WTC11 (cell line): Measurements from ENCODE around the gene TLK1. TPM values are rescaled to one million over a fixed set of nuclear protein-coding genes. Genes with fewer than 3 reads are reported as not detected.

Experiments used
- ATAC-seq: fragments of 200-7000 bp; cut with Tn5 transposase; 2 replicates; pipeline ENCODE4 v1.10.0; 2021; ENCODE audit warnings: mild to moderate bottlenecking, moderate library complexity
- CTCF ChIA-PET: fragments of 300-600 bp; sonication (Branson Sonifier 250); formaldehyde crosslinking; loops from one replicate; lab custom pipeline; 2021; ENCODE audit warnings: antibody characterized with exemption; lab: Charles Lee
- POLR2A ChIA-PET: fragments of 350-600 bp; sonication (Branson Sonifier 250); formaldehyde crosslinking; loops from one replicate; lab custom pipeline; 2021; ENCODE audit warnings: antibody characterized with exemption; lab: Charles Lee
- DNase-seq: peaks from one replicate; pipeline ENCODE4 v3.0.0; 2021; ENCODE audit warnings: low spot score
- H3K27ac Mint-ChIP-seq: 2 replicates; pipeline ENCODE4 v1.8.0; 2021; ENCODE audit warnings: mixed read lengths
- H3K27me3 Mint-ChIP-seq: 2 replicates; pipeline ENCODE4 v1.8.0; 2021; ENCODE audit warnings: low read depth, mild to moderate bottlenecking, moderate library complexity, mixed read lengths
- H3K36me3 Mint-ChIP-seq: 2 replicates; pipeline ENCODE4 v1.8.0; 2021; ENCODE audit warnings: mixed read lengths
- H3K4me1 Mint-ChIP-seq: 2 replicates; pipeline ENCODE4 v1.8.0; 2022; ENCODE audit warnings: mixed read lengths
- H3K4me3 Mint-ChIP-seq: 2 replicates; pipeline ENCODE4 v1.8.0; 2021; ENCODE audit warnings: mild to moderate bottlenecking, moderate library complexity, mixed read lengths
- H3K9me3 Mint-ChIP-seq: 2 replicates; pipeline ENCODE4 v1.8.0; 2021; ENCODE audit warnings: mixed read lengths
- E2F5 ChIP-seq: sonication (generic); formaldehyde crosslinking; IDR thresholded peaks from 2 replicates; pipeline ENCODE4 v1.8.1; 2022; ENCODE audit warnings: mild to moderate bottlenecking, moderate library complexity, missing genetic modification reagents
- ESRRA ChIP-seq: sonication (generic); formaldehyde crosslinking; IDR thresholded peaks from 2 replicates; pipeline ENCODE4 v1.8.1; 2022; ENCODE audit warnings: mild to moderate bottlenecking, missing genetic modification reagents, borderline replicate concordance
- FOXJ3 ChIP-seq: sonication (generic); formaldehyde crosslinking; IDR thresholded peaks from 2 replicates; pipeline ENCODE4 v1.9.0; 2021; ENCODE audit warnings: missing genetic modification reagents, mild to moderate bottlenecking, borderline replicate concordance
- GRHL2 ChIP-seq: fragments of 250-450 bp; sonication (Bioruptor Pico); IDR thresholded peaks from 2 replicates; pipeline ENCODE4 v1.8.0; 2022; ENCODE audit warnings: mild to moderate bottlenecking, moderate library complexity; ENCODE audit not compliant: insufficient replicate concordance, severe bottlenecking
- IRF2 ChIP-seq: sonication (generic); formaldehyde crosslinking; IDR thresholded peaks from 2 replicates; pipeline ENCODE4 v1.8.0; 2022; ENCODE audit warnings: low read depth, missing genetic modification reagents, borderline replicate concordance
- NFE2L1 ChIP-seq: sonication (generic); formaldehyde crosslinking; IDR thresholded peaks from 2 replicates; pipeline ENCODE4 v1.8.1; 2023; ENCODE audit warnings: missing genetic modification reagents
- NFYB ChIP-seq: sonication (generic); formaldehyde crosslinking; conservative IDR thresholded peaks from 2 replicates; pipeline ENCODE4 v1.8.0; 2022; ENCODE audit warnings: low read depth, missing genetic modification reagents
- NR2C2 ChIP-seq: sonication (generic); formaldehyde crosslinking; IDR thresholded peaks from 2 replicates; pipeline ENCODE4 v1.8.0; 2022; ENCODE audit warnings: mild to moderate bottlenecking, missing genetic modification reagents
- RORB ChIP-seq: fragments of 250-450 bp; sonication (Bioruptor Pico); IDR thresholded peaks from 2 replicates; pipeline ENCODE4 v1.9.0; 2021; ENCODE audit warnings: mild to moderate bottlenecking
- SP1 ChIP-seq: sonication (generic); formaldehyde crosslinking; conservative IDR thresholded peaks from 2 replicates; pipeline ENCODE4 v1.8.1; 2022; ENCODE audit warnings: missing genetic modification reagents
- TCF7 ChIP-seq: sonication (generic); formaldehyde crosslinking; IDR thresholded peaks from 2 replicates; pipeline ENCODE4 v1.8.0; 2022; ENCODE audit warnings: mild to moderate bottlenecking, low read depth, missing genetic modification reagents, moderate library complexity
- TEAD4 ChIP-seq: sonication (generic); formaldehyde crosslinking; IDR thresholded peaks from 2 replicates; pipeline ENCODE4 v1.8.0; 2022; ENCODE audit warnings: mild to moderate bottlenecking, missing genetic modification reagents
- ZBTB21 ChIP-seq: sonication (generic); formaldehyde crosslinking; IDR thresholded peaks from 2 replicates; pipeline ENCODE4 v1.8.1; 2023; ENCODE audit warnings: mild to moderate bottlenecking, missing genetic modification reagents, borderline replicate concordance
- ZBTB43 ChIP-seq: sonication (generic); formaldehyde crosslinking; IDR thresholded peaks from 2 replicates; pipeline ENCODE4 v1.8.1; 2023; ENCODE audit warnings: mild to moderate bottlenecking, missing genetic modification reagents
- ZNF121 ChIP-seq: sonication (generic); formaldehyde crosslinking; IDR thresholded peaks from 2 replicates; pipeline ENCODE4 v1.8.0; 2023; ENCODE audit warnings: missing genetic modification reagents
- ZNF219 ChIP-seq: sonication (generic); formaldehyde crosslinking; IDR thresholded peaks from 2 replicates; pipeline ENCODE4 v1.8.0; 2023; ENCODE audit warnings: missing genetic modification reagents, mild to moderate bottlenecking, borderline replicate concordance
- ZNF423 ChIP-seq: fragments of 250-450 bp; sonication (Bioruptor Pico); IDR thresholded peaks from 2 replicates; pipeline ENCODE4 v2.1.2; 2022; ENCODE audit warnings: mild to moderate bottlenecking, moderate library complexity
- total RNA-seq: library from RNA; stranded (reverse); gene quantifications from 3 replicates; pipeline ENCODE4 v1.2.3, GENCODE V29; 2021
- TF ChIP-seq, protein P1 (sequence below): sonication (generic); formaldehyde crosslinking; IDR thresholded peaks from 2 replicates; pipeline ENCODE4 v1.8.1; 2023; ENCODE audit warnings: mild to moderate bottlenecking, missing genetic modification reagents, borderline replicate concordance
- TF ChIP-seq, protein P2 (sequence below): sonication (generic); formaldehyde crosslinking; IDR thresholded peaks from 2 replicates; pipeline ENCODE4 v1.8.1; 2023; ENCODE audit warnings: mild to moderate bottlenecking, moderate library complexity, missing genetic modification reagents
- TF ChIP-seq, protein P3 (sequence below): sonication (generic); formaldehyde crosslinking; IDR thresholded peaks from 2 replicates; pipeline ENCODE4 v1.8.1; 2022; ENCODE audit warnings: missing genetic modification reagents, borderline replicate concordance

The TLK1 gene
- total RNA-seq, 1 experiment from 2014 or later, result 91.1 TPM

- no peak overlapping the region for H3K4me3 Mint-ChIP-seq
- H3K36me3 Mint-ChIP-seq, result no peaks in the 10 kb centered on the region
- ATAC-seq (no peak), DNase-seq (no peak)
- no peaks in the 10 kb centered on the region for H3K27me3 Mint-ChIP-seq
- peaks cover 2% of the 10 kb centered on the region; the same call in 1 of the 2 replicates for H3K4me1 Mint-ChIP-seq
- POLR2A ChIA-PET, result no interaction called here
- H3K9me3 Mint-ChIP-seq, result no peaks in the 10 kb centered on the region
- CTCF ChIA-PET, result no interaction called here
- no peak overlapping the region for H3K27ac Mint-ChIP-seq
- TF ChIP-seq, protein P1, sequence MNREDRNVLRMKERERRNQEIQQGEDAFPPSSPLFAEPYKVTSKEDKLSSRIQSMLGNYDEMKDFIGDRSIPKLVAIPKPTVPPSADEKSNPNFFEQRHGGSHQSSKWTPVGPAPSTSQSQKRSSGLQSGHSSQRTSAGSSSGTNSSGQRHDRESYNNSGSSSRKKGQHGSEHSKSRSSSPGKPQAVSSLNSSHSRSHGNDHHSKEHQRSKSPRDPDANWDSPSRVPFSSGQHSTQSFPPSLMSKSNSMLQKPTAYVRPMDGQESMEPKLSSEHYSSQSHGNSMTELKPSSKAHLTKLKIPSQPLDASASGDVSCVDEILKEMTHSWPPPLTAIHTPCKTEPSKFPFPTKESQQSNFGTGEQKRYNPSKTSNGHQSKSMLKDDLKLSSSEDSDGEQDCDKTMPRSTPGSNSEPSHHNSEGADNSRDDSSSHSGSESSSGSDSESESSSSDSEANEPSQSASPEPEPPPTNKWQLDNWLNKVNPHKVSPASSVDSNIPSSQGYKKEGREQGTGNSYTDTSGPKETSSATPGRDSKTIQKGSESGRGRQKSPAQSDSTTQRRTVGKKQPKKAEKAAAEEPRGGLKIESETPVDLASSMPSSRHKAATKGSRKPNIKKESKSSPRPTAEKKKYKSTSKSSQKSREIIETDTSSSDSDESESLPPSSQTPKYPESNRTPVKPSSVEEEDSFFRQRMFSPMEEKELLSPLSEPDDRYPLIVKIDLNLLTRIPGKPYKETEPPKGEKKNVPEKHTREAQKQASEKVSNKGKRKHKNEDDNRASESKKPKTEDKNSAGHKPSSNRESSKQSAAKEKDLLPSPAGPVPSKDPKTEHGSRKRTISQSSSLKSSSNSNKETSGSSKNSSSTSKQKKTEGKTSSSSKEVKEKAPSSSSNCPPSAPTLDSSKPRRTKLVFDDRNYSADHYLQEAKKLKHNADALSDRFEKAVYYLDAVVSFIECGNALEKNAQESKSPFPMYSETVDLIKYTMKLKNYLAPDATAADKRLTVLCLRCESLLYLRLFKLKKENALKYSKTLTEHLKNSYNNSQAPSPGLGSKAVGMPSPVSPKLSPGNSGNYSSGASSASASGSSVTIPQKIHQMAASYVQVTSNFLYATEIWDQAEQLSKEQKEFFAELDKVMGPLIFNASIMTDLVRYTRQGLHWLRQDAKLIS (CRISPR knock-in tag), result no peak
- TF ChIP-seq, protein P2, sequence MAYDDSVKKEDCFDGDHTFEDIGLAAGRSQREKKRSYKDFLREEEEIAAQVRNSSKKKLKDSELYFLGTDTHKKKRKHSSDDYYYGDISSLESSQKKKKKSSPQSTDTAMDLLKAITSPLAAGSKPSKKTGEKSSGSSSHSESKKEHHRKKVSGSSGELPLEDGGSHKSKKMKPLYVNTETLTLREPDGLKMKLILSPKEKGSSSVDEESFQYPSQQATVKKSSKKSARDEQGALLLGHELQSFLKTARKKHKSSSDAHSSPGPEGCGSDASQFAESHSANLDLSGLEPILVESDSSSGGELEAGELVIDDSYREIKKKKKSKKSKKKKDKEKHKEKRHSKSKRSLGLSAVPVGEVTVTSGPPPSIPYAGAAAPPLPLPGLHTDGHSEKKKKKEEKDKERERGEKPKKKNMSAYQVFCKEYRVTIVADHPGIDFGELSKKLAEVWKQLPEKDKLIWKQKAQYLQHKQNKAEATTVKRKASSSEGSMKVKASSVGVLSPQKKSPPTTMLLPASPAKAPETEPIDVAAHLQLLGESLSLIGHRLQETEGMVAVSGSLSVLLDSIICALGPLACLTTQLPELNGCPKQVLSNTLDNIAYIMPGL (CRISPR knock-in tag), result no peak
- TF ChIP-seq NR2C2 (CRISPR knock-in tag), result no peak
- no peak for TF ChIP-seq TCF7 (CRISPR knock-in tag)
- TF ChIP-seq ESRRA, result no peak
- TF ChIP-seq ZNF121, result no peak
- no peak for TF ChIP-seq SP1
- TF ChIP-seq E2F5 (CRISPR knock-in tag), result no peak
- no peak for TF ChIP-seq TEAD4 (CRISPR knock-in tag)
- TF ChIP-seq ZNF423 (CRISPR knock-in tag), result no peak
- no peak for TF ChIP-seq ZNF219 (CRISPR knock-in tag)
- TF ChIP-seq, protein P3, sequence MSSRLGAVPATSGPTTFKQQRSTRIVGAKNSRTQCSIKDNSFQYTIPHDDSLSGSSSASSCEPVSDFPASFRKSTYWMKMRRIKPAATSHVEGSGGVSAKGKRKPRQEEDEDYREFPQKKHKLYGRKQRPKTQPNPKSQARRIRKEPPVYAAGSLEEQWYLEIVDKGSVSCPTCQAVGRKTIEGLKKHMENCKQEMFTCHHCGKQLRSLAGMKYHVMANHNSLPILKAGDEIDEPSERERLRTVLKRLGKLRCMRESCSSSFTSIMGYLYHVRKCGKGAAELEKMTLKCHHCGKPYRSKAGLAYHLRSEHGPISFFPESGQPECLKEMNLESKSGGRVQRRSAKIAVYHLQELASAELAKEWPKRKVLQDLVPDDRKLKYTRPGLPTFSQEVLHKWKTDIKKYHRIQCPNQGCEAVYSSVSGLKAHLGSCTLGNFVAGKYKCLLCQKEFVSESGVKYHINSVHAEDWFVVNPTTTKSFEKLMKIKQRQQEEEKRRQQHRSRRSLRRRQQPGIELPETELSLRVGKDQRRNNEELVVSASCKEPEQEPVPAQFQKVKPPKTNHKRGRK, result no peak
- no peak for TF ChIP-seq ZBTB21 (CRISPR knock-in tag)
- TF ChIP-seq IRF2, result no peak
- no peak for TF ChIP-seq ZBTB43 (CRISPR knock-in tag)
- TF ChIP-seq NFE2L1, result no peak
- TF ChIP-seq NFYB (CRISPR knock-in tag), result no peak
- TF ChIP-seq, all 79 proteins: peak for 0
Observed at GRCh38 chr2:171187177-171187576, 26.5 kb upstream of the TLK1 start.

DNA sequence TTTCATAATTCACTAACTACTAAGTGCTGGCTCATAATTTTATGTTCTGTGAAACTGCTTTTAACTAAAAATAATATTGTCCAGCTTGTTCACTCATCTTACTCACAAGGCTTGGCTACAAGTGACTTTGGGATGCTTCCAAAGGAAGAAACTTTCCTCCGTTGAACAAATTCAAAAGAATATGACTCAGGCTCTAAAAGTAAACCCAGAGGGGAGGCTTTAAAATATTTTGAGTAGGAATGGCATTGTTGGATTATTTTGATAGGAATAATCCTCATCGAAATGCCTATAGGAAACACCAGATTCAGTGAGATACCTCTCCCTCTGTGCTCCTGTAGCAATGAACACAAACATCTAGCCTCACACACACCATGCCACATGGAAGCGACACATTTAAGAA lies 25.2 kb upstream of the TLK1 start:
- DNase-seq, result no peak
- Mint-ChIP-seq H3K27ac (no peak overlapping the region), H3K36me3 (no peaks in the 10 kb centered on the region), H3K27me3 (no peaks in the 10 kb centered on the region), H3K4me1 (peaks cover 13% of the 10 kb centered on the region), H3K4me3 (no peak overlapping the region), H3K9me3 (no peaks in the 10 kb centered on the region)
- ChIA-PET POLR2A (no interaction called here), CTCF (no interaction called here)
- TF ChIP-seq SP1 (no peak), RORB (no peak), GRHL2 (CRISPR knock-in tag) (no peak), FOXJ3 (CRISPR knock-in tag) (no peak)
- ATAC-seq, result no peak
